ENCODE measurements around the gene PSMB10.

PSMB10 gene

GRCh38 chr16:67967958-67968399, 31.3 kb upstream of the PSMB10 start:
- WGBS = 0% methylated on average over 18 of the region's 45 CpGs

DNA sequence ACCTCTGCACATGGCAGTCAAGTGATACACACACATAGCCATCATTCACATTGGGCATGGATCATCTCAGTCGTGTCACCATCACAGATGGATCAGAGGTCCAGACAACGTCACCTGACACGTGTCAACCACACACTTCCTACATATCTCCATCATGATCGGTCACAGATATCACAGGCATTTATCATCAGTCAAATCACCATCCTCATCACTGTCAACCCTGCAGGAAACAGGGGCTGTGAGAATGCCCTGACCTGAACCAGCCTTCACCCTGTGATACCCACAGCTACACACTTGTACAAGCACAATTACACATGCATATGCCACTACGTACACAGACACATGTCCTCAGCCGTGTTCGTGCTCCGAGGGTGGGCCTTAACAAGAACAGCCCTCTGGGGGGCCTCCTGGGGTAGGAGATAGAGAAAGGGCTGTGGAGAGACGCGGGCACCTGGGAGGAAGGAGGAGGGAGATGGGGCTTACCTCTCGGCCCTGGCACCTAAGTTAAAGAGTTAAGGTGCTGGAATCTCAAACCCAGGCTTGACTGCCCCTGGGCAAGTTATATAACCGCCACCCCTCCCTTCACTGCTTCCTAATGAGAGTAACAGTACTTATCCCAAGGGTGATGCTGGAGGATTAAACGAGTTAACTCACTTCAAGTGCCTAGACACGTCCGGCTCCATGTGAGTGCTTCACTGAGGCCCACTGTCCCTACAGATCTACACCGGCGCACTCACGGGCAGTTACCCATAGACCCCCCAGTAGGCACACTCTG, 30.7 kb upstream of the PSMB10 start:
- Histone ChIP-seq H3K23ac (ENCODE audit: low read length in 2 of 2) (peak overlapping the region; percentile 72 to 75), H4K8ac (ENCODE audit: low read length) (peak overlapping the region; percentile 59), H4K91ac (ENCODE audit: low read length) (peak overlapping the region; percentile 95), H3K36me3 (ENCODE audit: control insufficient read depth in 1 of 2, insufficient read depth in 2 of 2, low read depth in 1 of 2, low read length in 2 of 2) (peaks cover 25 to 32% of the 10 kb centered on the region in 2 experiments), H3K4me2 (ENCODE audit: low read length, poor library complexity, severe bottlenecking) (peak overlapping the region; percentile 16), H3K14ac (ENCODE audit: low read length in 2 of 2) (peak overlapping the region in 1 of 2 experiments; percentile 99), H2AFZ (ENCODE audit: low read depth, low read length) (no peak overlapping the region), H3K9ac (ENCODE audit: low read length) (peak overlapping the region; percentile 92), H2BK5ac (ENCODE audit: low read depth, low read length, poor library complexity, severe bottlenecking) (peak overlapping the region; percentile 96), H3K4me3 (ENCODE audit: insufficient read depth in 1 of 2, low read depth in 1 of 2, low read length in 2 of 2) (peak overlapping the region; percentile 85 to 90), H2BK15ac (ENCODE audit: low read depth, poor library complexity, severe bottlenecking) (no peak overlapping the region), H2BK12ac (ENCODE audit: low read length in 2 of 2) (peak overlapping the region; percentile 14 to 21), H3K4me1 (ENCODE audit: control insufficient read depth, insufficient read depth, low read depth, low read length) (peaks cover 38% of the 10 kb centered on the region), H3K4ac (ENCODE audit: low read depth in 1 of 2, low read length in 2 of 2) (peak overlapping the region; percentile 73 to 95), H3K18ac (ENCODE audit: low read depth in 1 of 2, low read length in 2 of 2) (peak overlapping the region; percentile 97 to 98), H3K9me3 (ENCODE audit: control insufficient read depth, low read length) (no peaks in the 10 kb centered on the region), H3K79me1 (replicated peaks; ENCODE audit: low read length, poor library complexity, severe bottlenecking) (peaks cover 19% of the 10 kb centered on the region), H3K27ac (ENCODE audit: low read length, poor library complexity, severe bottlenecking) (peak overlapping the region; percentile 79), H2BK120ac (ENCODE audit: low read depth, low read length) (peak overlapping the region; percentile 87), H3K27me3 (ENCODE audit: control insufficient read depth in 1 of 2, insufficient read depth in 1 of 2, low read length in 2 of 2) (no peaks in the 10 kb centered on the region), H2AK5ac (ENCODE audit: low read length, severe bottlenecking) (peak overlapping the region; percentile 60)
- WGBS = 14% methylated on average over 15 of the region's 18 CpGs
- DNase-seq = peak; percentile 42

More at GRCh38 chr16:67967958-67968399, 31.3 kb upstream of the PSMB10 start:
- Histone ChIP-seq H2BK12ac (ENCODE audit: low read length in 2 of 2) (peak overlapping the region; percentile 14 to 60), H3K23ac (ENCODE audit: low read length in 2 of 2) (peak overlapping the region; percentile 72 to 94), H3K14ac (ENCODE audit: low read length in 2 of 2) (peak overlapping the region in 1 of 2 experiments; percentile 99), H4K8ac (ENCODE audit: low read length) (peak overlapping the region; percentile 96), H2AK5ac (ENCODE audit: low read length, severe bottlenecking) (peak overlapping the region; percentile 60), H2BK120ac (ENCODE audit: low read depth, low read length) (peak overlapping the region; percentile 87), H2BK5ac (ENCODE audit: low read depth, low read length, poor library complexity, severe bottlenecking) (peak overlapping the region; percentile 96), H3K4me1 (ENCODE audit: control insufficient read depth, insufficient read depth, low read depth, low read length) (peaks cover 38% of the 10 kb centered on the region), H3K4me2 (ENCODE audit: low read length, poor library complexity, severe bottlenecking) (peak overlapping the region; percentile 16), H3K9me3 (ENCODE audit: control insufficient read depth, low read length) (no peaks in the 10 kb centered on the region), H4K91ac (ENCODE audit: low read length) (peak overlapping the region; percentile 98), H2AFZ (ENCODE audit: low read depth, low read length) (peak overlapping the region; percentile 75), H3K4me3 (ENCODE audit: insufficient read depth in 1 of 2, low read depth in 1 of 2, low read length in 2 of 2) (peak overlapping the region; percentile 85 to 90), H3K36me3 (ENCODE audit: control insufficient read depth in 1 of 2, insufficient read depth in 2 of 2, low read depth in 1 of 2, low read length in 2 of 2) (peaks cover 19 to 28% of the 10 kb centered on the region in 2 experiments), H3K4ac (ENCODE audit: low read depth in 1 of 2, low read length in 2 of 2) (peak overlapping the region; percentile 95 to 98), H3K18ac (ENCODE audit: low read depth in 1 of 2, low read length in 2 of 2) (peak overlapping the region; percentile 97 to 98), H3K9ac (ENCODE audit: low read length) (peak overlapping the region; percentile 92), H3K79me1 (replicated peaks; ENCODE audit: low read length, poor library complexity, severe bottlenecking) (peaks cover 16% of the 10 kb centered on the region), H2BK15ac (ENCODE audit: low read depth, poor library complexity, severe bottlenecking) (peak overlapping the region; percentile 82), H3K27ac (ENCODE audit: low read length, poor library complexity, severe bottlenecking) (peak overlapping the region; percentile 79), H3K27me3 (ENCODE audit: control insufficient read depth in 1 of 2, insufficient read depth in 1 of 2, low read length in 2 of 2) (no peaks in the 10 kb centered on the region)
- peak; percentile 42 for DNase-seq

- H2AFZ ChIP-seq (ENCODE audit: low read depth, low read length) = no peak overlapping the region
- peak overlapping the region; percentile 52 for H2BK15ac ChIP-seq (ENCODE audit: low read depth, poor library complexity, severe bottlenecking)
- H3K23ac ChIP-seq (ENCODE audit: low read length in 2 of 2) = peak overlapping the region in 1 of 2 experiments; percentile 95
- H3K4me3 ChIP-seq (ENCODE audit: insufficient read depth in 1 of 2, low read depth in 1 of 2, low read length in 2 of 2) = peak overlapping the region; percentile 85 to 90
- H3K27ac ChIP-seq (ENCODE audit: low read length, poor library complexity, severe bottlenecking) = peak overlapping the region; percentile 62
- peak overlapping the region; percentile 92 for H3K9ac ChIP-seq (ENCODE audit: low read length)
- 79% methylated on average over 3 of the region's 3 CpGs for WGBS
- peak overlapping the region in 1 of 2 experiments; percentile 99 for H3K14ac ChIP-seq (ENCODE audit: low read length in 2 of 2)
- H2BK5ac ChIP-seq (ENCODE audit: low read depth, low read length, poor library complexity, severe bottlenecking) = peak overlapping the region; percentile 81
- peak overlapping the region; percentile 58 to 75 for H3K4ac ChIP-seq (ENCODE audit: low read depth in 1 of 2, low read length in 2 of 2)
- peak overlapping the region; percentile 46 for H4K8ac ChIP-seq (ENCODE audit: low read length)
- peak overlapping the region; percentile 16 for H3K4me2 ChIP-seq (ENCODE audit: low read length, poor library complexity, severe bottlenecking)
- peaks cover 40% of the 10 kb centered on the region for H3K4me1 ChIP-seq (ENCODE audit: control insufficient read depth, insufficient read depth, low read depth, low read length)
- DNase-seq = peak; percentile 35
- H2AK5ac ChIP-seq (ENCODE audit: low read length, severe bottlenecking) = peak overlapping the region; percentile 80
- peaks cover 32 to 39% of the 10 kb centered on the region in 2 experiments for H3K36me3 ChIP-seq (ENCODE audit: control insufficient read depth in 1 of 2, insufficient read depth in 2 of 2, low read depth in 1 of 2, low read length in 2 of 2)
- no peaks in the 10 kb centered on the region for H3K27me3 ChIP-seq (ENCODE audit: control insufficient read depth in 1 of 2, insufficient read depth in 1 of 2, low read length in 2 of 2)
- H3K18ac ChIP-seq (ENCODE audit: low read depth in 1 of 2, low read length in 2 of 2) = peak overlapping the region; percentile 33 to 98
- H4K91ac ChIP-seq (ENCODE audit: low read length) = peak overlapping the region; percentile 85
- H2BK120ac ChIP-seq (ENCODE audit: low read depth, low read length) = no peak overlapping the region
- peak overlapping the region; percentile 63 to 75 for H2BK12ac ChIP-seq (ENCODE audit: low read length in 2 of 2)
- H3K79me1 ChIP-seq (replicated peaks; ENCODE audit: low read length, poor library complexity, severe bottlenecking) = peaks cover 25% of the 10 kb centered on the region
- H3K9me3 ChIP-seq (ENCODE audit: control insufficient read depth, low read length) = no peaks in the 10 kb centered on the region
Measured at GRCh38 chr16:67966549-67967182, 30.0 kb upstream of the PSMB10 start.

All from mesenchymal stem cell (in vitro differentiated cells and primary cell).